HG03378 (cell line): ENCODE measurements around the gene KLK7.
"Not testable (repeated sequence)": the region's sequence is repeated elsewhere in the genome, so short reads cannot be mapped to it uniquely, and the experiment has no call there.

Experiments
- ATAC-seq: cut with Tn5 transposase; IDR thresholded peaks from one replicate; pipeline ENCODE4 v1.9.1; 2021; ENCODE audit warnings: mild to moderate bottlenecking, moderate library complexity; ENCODE audit not compliant: unreplicated experiment

The KLK7 gene

GRCh38 chr19:50978772-50979390 is 4.8 kb downstream of the KLK7 start:
- no peak for ATAC-seq

GRCh38 chr19:50977626-50978025 is 6.1 kb downstream of the KLK7 start:
- no peak for ATAC-seq

- no peak for ATAC-seq
These were observed 8.0 kb downstream of the KLK7 start for GRCh38 chr19:50975766-50976165.

- no peak for ATAC-seq
These were observed 8.8 kb downstream of the KLK7 start for GRCh38 chr19:50974702-50975556.

GRCh38 chr19:50972795-50973376 is 10.8 kb downstream of the KLK7 start:
- ATAC-seq: no peak

- ATAC-seq: not testable (repeated sequence)
These were observed 13.9 kb downstream of the KLK7 start for GRCh38 chr19:50969810-50970209.

GRCh38 chr19:50969413-50969760 is 14.3 kb downstream of the KLK7 start, which contains the start of gene KLK6:
Gene KLK6 (minus strand): TSS chr19:50969591. CDS start chr19:50968104, 1,487 bp downstream.
- no peak for ATAC-seq

GRCh38 chr19:50968716-50969412 is 14.9 kb downstream of the KLK7 start:
- ATAC-seq: no peak

GRCh38 chr19:50967929-50968715 is 15.6 kb downstream of the KLK7 start:
- no peak for ATAC-seq

- no peak for ATAC-seq
These were observed 19.5 kb downstream of the KLK7 start for GRCh38 chr19:50964266-50964665.

- no peak for ATAC-seq
These were observed 20.3 kb downstream of the KLK7 start for GRCh38 chr19:50963381-50963780.

GRCh38 chr19:50962245-50962644 is 21.5 kb downstream of the KLK7 start:
- ATAC-seq: no peak

GRCh38 chr19:50959731-50960500 is 23.8 kb downstream of the KLK7 start:
- no peak for ATAC-seq

- ATAC-seq: no peak
These were observed 26.1 kb downstream of the KLK7 start for GRCh38 chr19:50957587-50957986.

- ATAC-seq: no peak
These were observed 30.8 kb downstream of the KLK7 start, which contains the start of gene KLK5 for GRCh38 chr19:50952910-50953309. Gene KLK5 (minus strand): TSS chr19:50953038. CDS start chr19:50952657, 381 bp downstream.

GRCh38 chr19:50949861-50950260 is 33.9 kb downstream of the KLK7 start:
- ATAC-seq: no peak

GRCh38 chr19:50947123-50947522 is 36.6 kb downstream of the KLK7 start:
- no peak for ATAC-seq

GRCh38 chr19:50944795-50945194 is 38.9 kb downstream of the KLK7 start:
- ATAC-seq: no peak

GRCh38 chr19:50943074-50943828 is 40.5 kb downstream of the KLK7 start:
- no peak for ATAC-seq
